OCI-LY7 (cell line): ENCODE measurements around the gene MARK2.

Source experiments
- EZH2phosphoT487 ChIP-seq: fragments of 200-600 bp; sonication (generic); IDR thresholded peaks from 2 replicates; pipeline ENCODE4 v1.6.1; 2018; ENCODE audit warnings: low read depth, borderline replicate concordance, mild to moderate bottlenecking, mixed run types, antibody characterized with exemption, low read length, moderate library complexity, mixed read lengths
- TF ChIP-seq, protein P1 (sequence below): fragments of 200-600 bp; sonication (generic); conservative IDR thresholded peaks from 2 replicates; pipeline ENCODE4 v1.5.1; 2014; ENCODE audit warnings: mild to moderate bottlenecking, antibody characterized with exemption, low read length, moderate library complexity, mixed read lengths

DNA sequence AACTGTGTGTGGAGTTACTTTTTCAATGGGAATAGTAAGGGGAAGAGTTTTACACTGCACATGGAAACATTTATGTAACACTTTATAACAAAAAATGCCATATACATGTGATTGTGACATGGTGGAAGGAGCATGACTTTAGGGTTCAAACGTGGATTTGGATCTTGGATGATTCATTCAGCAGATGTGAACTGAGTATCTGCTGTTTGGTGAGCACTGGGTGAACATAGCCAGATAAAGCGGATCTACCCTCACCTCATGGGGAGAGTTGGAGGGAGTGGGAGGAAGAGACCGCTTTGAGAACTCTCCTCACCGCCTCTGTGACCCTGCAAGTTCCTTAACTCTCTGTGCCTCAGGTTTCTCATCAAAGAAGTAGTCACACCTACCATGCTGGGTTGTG, 103.0 kb downstream of the MARK2 start:
- TF ChIP-seq, protein P1, sequence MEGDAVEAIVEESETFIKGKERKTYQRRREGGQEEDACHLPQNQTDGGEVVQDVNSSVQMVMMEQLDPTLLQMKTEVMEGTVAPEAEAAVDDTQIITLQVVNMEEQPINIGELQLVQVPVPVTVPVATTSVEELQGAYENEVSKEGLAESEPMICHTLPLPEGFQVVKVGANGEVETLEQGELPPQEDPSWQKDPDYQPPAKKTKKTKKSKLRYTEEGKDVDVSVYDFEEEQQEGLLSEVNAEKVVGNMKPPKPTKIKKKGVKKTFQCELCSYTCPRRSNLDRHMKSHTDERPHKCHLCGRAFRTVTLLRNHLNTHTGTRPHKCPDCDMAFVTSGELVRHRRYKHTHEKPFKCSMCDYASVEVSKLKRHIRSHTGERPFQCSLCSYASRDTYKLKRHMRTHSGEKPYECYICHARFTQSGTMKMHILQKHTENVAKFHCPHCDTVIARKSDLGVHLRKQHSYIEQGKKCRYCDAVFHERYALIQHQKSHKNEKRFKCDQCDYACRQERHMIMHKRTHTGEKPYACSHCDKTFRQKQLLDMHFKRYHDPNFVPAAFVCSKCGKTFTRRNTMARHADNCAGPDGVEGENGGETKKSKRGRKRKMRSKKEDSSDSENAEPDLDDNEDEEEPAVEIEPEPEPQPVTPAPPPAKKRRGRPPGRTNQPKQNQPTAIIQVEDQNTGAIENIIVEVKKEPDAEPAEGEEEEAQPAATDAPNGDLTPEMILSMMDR, result no peak
- no peak for TF ChIP-seq EZH2phosphoT487
